HG03565 (cell line): ENCODE results near the gene AK4.
"Not testable (repeated sequence)": the region's sequence is repeated elsewhere in the genome, so short reads cannot be mapped to it uniquely, and the experiment has no call there.

Experiments
- ATAC-seq: cut with Tn5 transposase; IDR thresholded peaks from one replicate; pipeline ENCODE4 v1.9.1; 2021; ENCODE audit warnings: mild to moderate bottlenecking, moderate library complexity; ENCODE audit not compliant: unreplicated experiment

Gene AK4

DNA sequence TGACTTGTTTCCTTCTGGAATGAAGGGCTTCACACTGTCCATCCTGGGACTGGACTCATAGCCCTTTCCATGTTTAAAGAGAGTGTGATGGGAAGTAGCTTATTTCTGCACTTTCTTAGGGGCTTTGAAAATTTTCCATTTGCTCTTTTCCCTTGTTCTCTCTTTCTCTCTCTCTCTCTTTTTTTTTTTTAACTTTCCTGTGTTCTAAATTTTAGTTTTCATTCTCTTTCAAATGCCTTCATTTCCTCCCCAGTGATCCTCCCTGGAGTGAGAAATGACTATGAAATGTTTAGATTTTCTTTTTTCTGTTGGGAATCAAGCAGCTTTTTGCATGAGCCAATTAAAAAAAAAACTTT, 2.1 kb downstream of the AK4 start:
- ATAC-seq = no peak

DNA sequence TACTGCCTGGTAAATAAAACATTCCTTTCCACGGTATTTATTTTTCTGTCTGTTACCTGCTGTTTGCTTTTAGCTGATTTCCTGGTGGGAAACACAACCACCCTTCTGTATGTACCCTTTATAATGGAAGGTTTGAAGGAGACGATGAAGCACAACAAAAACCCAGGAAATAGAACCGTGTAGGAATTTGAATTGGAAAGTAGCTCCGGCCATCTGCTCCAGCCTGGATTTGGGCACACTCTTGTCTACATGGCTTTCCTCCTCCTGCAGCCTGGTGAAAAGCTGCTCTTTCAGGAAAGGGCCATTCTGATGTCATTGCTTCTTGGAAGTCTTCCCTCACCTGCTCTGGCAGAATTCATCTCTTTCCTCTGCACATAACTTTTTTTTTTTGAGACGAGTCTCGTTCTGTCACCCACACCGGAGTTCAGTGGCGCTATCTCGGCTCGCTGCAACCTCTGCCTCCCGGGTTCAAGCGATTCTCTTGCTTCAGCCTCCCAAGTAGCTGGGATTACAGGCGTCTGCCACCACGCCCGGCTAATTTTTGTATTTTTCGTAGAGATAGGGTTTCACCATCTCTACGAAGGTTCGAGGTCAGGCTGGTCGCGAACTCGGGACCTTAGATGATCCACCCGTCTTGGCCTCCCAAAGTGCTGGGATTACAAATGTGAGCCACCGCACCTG, 2.7 kb downstream of the AK4 start:
- no peak for ATAC-seq

DNA sequence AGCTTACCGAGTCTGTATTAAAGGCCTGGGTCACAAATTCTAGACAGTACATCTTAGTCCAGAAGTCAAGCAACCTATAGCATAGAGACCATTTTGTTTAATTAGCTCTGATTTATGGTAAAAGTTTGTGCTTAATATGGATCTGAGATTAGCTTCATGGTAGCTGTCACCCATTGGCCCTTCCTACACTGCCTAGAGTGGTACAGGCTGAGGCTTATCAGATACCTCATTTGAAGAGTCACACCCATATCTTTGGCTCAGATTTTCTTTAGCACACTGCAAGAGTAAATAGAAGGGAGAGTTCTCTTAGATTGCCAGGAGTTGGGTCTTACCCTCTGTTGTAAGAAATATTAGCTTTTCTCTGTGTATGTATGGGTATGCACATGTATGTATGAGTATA, 3.6 kb downstream of the AK4 start:
- no peak for ATAC-seq

DNA sequence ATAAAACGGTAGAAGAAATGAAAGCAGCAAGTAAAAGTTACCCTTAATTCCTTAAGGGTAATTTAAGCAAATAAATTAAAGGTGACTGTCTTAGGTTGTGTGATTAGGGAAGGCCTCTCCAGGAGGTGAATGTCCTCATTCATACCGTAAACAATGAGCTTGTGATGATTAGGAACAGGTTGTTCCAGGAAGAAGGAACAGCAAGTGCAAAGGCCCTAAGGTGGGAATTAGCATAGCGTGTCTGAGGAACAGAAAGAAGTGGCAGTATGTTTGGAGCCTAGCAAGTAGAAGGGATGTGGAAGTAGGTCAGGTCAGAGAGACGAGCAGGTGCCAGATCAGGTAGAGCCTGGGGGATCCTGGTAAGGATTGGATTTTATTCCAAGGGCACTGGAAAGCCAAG, 5.6 kb downstream of the AK4 start:
- no peak for ATAC-seq

DNA sequence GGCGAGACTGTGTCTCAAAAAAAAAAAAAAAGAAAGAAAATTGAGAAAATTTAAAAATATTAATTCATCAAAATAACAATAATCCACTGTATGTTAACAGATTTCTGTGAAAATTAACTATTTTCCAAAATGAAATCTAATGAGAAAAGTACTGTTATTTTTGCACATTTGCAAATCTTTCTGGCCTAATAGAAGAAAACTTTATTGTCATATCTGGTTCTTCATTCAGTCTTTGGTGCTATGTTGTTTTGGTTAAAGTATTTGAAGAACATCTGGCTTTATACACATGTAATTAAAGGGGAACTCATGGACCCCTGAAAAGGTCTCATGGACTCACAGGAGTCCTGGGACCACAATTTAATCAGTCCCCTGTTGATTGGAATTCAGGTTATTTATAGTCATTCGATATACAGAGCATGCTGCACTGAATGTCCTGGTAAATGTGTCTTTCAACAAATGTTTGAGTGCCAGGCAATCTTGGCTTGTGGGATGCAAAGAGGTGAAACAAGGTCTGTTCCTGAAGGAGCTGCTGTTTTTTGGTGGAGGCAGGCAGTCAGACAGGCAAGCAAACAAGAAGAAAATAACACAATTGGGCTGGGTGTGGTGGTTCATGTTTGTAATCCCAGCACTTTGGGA, 9.0 kb downstream of the AK4 start:
- no peak for ATAC-seq

DNA sequence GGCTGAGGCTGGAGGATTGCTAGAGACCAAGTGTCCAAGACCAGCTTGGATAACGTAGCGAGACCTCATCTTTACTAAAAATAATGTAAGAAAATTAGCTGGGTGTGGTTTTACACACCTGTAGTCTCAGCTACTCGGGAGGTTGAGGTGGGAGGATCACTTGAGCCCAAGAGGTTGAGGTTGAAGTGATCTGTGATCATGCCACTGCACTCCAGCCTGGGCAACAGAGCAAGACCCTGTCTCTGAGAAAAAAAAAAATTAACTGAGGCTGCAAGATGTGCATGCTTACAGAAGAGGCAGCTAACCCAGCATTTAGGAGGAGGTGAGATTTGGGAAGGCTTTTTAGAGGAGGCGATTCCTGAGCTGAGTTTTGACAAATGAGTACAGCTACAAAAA, 9.5 kb downstream of the AK4 start:
- ATAC-seq = no peak

DNA sequence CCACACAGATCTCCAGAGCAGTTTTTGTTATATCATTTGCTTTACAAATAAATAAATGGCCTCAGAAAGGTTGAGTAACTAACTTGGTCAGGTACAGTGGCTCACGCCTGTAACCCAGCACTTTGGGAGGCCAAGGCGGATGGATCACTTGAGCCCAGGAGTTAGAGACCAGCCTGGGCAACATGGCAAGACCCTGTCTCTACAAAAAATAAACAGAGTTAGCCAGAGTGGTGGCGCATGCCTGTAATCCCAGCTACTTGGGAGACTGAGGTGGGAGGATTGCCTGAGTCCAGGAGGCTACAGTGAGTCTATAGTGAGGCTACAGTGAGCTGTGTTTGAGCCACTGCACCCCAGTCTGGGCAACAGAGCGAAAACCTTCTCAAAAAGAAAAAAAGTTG, 11.3 kb downstream of the AK4 start:
- ATAC-seq = not testable (repeated sequence)

DNA sequence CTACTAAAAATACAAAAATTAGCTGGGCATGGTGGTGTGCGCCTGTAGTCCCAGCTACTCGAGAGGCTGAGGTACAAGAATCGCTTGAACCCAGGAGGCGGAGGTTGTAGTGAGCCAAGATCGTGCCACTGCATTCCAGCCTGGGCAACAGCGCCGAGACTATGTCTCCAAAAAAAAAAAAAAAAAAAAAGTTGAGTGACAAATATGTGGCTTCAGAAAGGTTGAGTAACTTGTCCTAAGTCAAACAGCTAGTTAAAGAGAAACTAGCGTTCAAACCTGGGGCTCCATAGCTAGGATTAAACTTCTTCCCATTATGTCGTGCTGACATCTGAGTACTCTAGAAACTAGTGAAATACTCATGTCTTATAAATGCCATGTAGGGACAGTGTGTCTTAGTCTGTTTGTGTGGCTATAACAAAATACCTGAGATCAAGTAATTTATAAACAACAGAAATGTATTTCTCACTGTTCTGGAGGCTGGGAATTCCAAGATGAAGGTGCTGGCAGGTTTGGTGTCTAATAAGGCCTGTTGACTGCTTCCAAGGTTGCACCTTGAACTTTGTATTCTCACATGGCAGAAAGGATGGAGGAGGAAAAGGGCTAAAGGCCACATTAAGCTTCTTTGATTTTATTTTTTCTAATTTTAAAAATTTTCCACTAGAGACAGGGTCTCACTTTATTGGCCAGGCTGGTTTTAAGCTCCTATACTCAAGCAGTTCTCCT, 12.0 kb downstream of the AK4 start:
- ATAC-seq = no peak

DNA sequence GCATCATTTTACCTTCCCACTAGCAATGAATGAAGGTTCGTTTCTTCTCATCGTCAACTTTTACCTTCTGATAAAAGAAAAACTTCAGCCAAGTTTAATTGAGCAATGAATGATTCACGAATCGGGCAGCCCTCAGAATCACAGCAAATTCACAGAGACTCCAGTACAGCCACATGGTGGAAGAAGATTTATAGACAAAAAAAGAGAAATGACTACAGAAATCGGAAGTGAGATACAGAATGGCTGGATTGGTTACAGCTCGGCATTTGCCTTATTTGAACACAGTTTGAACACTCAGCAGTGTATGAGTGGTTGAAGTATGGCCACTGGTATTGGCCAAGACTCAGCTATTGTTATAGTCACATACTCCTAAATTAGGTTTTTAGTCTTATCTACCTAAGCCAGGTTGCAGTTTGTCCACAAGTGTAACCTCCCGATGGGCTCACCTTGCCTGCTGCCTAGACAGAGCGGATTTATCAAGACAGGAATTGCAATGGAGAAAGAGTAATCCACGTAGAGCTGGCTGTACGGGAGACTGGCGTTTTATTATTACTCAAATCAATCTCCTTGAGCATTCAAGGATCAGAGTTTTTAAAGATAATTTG, 15.3 kb downstream of the AK4 start:
- no peak for ATAC-seq

DNA sequence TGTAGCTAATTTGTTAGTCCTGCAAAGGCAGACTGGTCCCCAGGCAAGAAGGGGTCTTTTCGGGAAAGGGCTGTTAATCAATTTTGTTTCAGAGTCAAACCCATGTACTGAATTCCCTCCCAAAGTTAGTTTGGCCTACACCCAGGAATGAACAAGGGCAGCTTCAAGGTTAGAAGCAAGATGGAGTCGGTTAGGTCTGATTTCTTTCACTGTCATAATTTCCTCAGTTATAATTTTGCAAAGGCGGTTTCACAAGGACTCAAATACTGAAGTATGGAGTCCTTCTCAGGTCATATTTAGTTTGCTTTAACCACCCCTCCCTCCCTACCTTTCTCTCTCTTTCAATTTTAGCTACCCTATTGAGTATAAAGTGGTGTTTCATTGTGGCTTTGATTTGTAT, 16.1 kb downstream of the AK4 start:
- ATAC-seq = not testable (repeated sequence)

DNA sequence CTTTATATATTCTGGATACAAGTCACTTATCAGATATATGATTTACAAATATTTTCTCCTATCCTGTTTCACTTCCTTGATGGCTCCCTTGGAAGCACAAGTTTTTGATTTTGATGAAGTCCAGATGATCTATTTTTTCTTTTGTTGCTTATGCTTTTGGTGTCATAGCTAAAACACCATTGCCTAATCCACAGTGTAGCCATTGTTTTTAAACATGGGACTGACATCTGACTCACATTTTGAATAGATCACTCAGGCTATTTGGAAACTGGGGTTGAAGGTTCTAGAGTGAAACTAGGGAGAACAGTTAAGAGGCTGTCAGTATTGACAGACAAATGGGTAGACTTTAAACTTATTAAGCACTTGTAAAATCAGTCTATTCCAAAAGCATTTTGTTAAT, 16.6 kb downstream of the AK4 start:
- ATAC-seq = no peak

DNA sequence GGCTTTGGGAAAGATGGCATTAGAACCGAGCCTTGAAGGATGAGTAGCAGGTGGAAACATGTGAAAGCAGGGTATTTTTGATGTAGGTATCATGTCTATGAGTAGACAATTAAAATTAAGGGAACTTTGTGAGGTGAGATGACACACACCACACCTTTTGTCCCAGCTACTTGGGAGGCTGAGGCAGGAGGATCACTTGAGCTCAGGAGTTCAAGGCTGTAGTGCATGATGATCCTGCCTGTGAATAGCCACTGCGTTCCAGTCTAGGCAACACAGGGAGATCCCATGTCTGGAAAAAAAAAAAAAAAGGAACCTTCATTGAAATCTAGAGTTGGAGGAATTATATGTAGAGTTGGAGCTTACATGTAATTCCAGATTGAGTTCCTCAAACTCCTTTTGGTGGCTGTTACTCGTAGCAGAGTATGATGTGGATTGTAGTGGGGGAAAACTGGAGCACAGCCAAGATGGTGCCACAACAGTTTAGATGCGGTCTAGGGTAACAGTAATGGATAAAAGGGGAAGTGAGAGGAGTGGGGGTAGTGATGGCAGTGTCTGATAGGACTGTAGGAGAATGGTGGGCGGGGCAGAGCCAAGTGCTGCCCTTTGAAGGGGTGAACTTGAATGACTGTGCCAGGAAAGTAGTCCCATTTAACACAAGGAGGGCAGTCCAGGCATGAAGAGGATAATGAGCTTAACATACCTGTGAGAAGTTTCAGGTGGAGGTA, 17.4 kb downstream of the AK4 start:
- ATAC-seq = peak; percentile 76

DNA sequence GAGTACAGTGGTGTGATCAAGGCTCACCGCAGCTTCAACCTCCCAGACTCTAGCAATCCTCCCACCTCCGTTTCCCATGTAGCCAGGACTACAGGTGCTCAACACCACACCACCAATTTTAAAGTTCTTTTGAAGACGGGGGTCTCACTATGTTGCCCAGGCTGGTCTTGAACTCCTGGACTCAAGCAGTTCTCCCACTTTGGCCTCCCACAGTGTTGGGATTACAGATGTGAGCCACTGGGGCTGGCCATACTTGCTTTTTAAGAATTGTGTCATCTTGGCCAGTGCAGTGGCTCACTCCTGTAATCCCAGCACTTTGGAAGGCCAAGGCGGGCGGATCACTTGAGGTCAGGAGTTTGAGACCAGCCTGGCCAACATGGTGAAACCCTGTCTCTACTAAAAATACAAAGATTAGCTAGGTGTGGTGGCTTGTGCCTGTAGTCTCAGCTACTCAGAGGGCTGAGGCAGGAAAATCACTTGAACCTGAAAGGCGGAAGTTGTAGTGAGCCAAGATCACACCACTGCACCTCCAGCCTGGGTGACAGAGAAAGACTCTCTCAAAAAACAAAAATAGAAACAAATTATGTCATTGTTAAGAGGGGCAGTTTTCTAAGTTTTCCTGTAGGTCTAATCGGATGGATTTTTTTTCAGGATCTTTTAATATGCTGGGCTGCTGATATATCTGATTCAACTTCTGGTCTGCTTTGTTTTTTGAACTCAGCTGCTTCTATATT, 18.7 kb downstream of the AK4 start:
- no peak for ATAC-seq

DNA sequence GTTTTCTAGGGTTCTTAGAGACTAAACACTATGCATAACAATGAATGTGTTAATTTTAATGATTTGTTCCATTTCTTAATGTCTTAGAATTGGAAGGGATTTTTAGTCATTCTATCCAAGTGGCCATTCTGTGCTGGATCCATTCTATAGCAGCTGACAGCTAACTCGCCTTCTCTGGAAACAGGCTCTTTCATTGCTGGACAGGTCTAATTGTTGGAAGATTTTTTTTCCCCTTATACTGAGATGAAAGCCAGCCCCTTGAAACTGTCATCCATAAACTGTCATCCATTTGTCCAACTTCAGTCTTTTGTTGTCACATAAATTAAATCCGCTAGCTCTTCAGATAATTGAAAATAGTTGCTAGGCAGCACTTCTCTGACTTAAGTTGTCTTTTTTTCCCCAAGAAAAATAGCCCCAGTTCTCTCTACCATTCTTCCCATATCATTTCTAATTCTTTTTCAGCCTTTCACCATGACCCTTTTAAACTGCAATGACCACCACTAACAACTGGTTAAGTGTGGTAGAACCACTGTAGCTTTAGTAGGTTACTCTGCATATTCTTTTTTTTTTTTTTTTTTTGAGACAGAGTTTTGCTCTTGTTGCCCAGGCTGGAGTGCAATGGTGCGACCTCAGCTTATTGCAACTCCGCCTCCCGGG, 19.7 kb downstream of the AK4 start:
- ATAC-seq = no peak

DNA sequence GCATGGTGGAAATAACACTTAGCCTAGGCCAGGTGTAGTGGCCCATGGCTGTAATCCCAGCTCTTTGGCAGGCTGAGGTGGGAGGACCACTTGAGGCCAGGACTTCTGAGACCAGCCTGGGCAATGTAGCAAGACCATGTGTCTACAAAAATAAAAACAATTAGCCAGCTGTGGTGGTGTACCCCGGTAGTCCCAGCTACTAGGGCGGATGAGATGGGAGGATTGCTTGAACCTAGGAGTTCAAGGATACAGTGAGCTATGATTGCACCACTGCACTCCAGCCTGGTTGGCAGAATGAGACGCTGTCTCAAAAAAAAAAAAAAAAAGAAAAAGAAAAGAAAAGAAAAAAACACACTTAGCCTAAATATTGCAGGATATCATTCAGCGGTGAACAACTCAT, 20.9 kb downstream of the AK4 start:
- ATAC-seq = no peak

DNA sequence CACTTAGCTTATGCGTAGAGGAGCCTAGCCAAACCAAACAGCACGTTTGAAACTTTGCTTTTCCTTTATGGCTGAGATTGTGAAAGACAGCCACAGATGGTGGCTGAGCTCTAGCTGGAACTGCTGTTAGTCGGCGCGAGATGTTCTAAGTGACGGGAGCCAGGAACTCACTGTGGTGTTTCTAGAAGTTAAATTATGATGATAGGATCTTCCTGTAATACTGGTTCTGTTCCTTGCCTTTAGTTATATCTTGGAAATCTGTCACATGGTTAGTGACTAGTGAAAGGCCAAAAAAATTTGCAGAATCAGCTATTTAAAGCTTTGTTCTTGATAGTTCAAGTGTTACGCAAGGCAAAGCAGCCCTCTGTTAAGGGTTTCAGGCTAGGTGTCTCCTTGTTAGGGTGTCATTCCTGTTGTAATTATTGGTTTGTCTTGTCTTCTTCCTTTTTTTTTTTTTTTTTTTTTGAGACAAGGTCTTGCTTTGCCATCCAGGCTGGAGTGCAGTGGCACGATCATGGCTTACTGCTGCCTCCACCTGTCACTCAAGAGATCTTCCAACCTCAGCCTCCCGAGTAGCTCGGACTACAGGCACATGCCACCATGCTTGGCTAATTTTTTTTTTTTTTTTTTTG, 22.6 kb downstream of the AK4 start:
- ATAC-seq = no peak

DNA sequence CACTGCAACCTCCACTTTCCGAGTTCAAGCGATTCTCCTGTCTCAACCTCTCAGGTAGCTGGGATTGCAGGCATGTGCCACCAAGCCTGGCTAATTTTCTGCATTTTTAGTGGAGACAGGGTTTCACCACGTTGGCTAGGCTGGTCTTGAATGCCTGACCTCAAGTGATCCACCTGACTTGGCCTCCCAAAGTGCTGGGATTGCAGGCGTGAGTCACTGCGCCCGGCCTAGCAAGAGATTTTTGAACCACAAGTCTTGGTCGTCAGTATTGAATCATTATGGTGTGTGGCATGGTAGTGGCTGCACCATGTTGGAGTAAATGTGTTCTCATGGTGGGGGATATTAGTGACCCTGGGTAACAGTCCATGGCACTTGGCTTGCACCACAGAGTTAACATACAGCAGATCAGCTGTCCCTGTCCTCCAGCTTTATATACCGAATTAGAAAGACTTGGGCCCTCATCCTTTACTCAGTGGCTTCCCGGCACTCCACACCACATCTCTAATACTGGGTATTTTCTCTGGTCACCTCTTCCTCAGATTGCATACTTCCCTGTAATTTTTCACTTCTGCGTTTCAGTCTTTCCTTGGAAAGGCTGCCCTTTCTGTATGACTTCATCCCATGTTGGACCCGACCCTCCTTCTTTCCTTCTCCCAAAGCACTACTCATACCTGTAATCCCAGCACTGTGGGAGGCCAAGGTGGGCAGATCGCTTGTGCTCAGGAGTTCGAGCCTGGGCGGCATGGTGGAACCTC, 25.1 kb downstream of the AK4 start:
- no peak for ATAC-seq

DNA sequence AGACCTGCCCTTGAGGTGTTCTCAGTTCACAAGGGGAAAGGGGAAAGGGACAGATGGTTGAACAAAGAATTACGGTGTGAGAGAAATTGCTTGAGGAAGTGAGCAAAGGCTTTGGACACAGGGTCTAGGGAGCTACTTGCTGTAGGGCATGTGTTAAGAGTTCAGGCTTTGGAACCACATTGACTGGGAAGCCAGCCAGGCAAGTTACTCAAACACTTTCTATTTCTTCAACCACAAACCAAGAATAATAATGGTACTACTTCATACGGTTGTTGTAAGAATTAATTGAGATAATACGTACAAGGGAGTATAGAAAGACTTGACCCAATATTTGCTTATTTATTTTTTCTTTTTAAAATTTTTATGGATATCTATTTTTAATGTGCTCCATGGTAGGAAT, 26.6 kb downstream of the AK4 start:
- ATAC-seq = peak; percentile 92
